Coronary artery (tissue), 2 donors: ENCODE data around the gene NUP93.
"Not testable (repeated sequence)": the region's sequence is repeated elsewhere in the genome, so short reads cannot be mapped to it uniquely, and the experiment has no call there.

Experiments
- DNase-seq: peaks from one replicate; pipeline ENCODE4 v3.0.0-alpha.2; 2017; ENCODE audit warnings: low spot score
- H3K27ac ChIP-seq, 2 donors: fragments of 200-600 bp; sonication (generic); one replicate each; pipeline ENCODE4 v1.5.1; 2016 to 2019
- H3K4me3 ChIP-seq: fragments of 200-600 bp; sonication (generic); 2 replicates; pipeline ENCODE4 v1.5.1; 2016; ENCODE audit warnings: mild to moderate bottlenecking, moderate library complexity
- TF ChIP-seq, protein P1 (sequence below): fragments of 200-600 bp; sonication (generic); IDR thresholded peaks from one replicate; pipeline ENCODE4 v1.5.1; 2019; ENCODE audit warnings: antibody characterized with exemption

The NUP93 gene

GRCh38 chr16:56865394-56866062, 135.6 kb downstream of the NUP93 start:
- H3K27ac ChIP-seq, result no peak overlapping the region
- TF ChIP-seq, protein P1, sequence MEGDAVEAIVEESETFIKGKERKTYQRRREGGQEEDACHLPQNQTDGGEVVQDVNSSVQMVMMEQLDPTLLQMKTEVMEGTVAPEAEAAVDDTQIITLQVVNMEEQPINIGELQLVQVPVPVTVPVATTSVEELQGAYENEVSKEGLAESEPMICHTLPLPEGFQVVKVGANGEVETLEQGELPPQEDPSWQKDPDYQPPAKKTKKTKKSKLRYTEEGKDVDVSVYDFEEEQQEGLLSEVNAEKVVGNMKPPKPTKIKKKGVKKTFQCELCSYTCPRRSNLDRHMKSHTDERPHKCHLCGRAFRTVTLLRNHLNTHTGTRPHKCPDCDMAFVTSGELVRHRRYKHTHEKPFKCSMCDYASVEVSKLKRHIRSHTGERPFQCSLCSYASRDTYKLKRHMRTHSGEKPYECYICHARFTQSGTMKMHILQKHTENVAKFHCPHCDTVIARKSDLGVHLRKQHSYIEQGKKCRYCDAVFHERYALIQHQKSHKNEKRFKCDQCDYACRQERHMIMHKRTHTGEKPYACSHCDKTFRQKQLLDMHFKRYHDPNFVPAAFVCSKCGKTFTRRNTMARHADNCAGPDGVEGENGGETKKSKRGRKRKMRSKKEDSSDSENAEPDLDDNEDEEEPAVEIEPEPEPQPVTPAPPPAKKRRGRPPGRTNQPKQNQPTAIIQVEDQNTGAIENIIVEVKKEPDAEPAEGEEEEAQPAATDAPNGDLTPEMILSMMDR, result no peak
- DNase-seq, result no peak
- no peak overlapping the region for H3K4me3 ChIP-seq

- DNase-seq, result no peak
- H3K4me3 ChIP-seq, result no peak overlapping the region
- TF ChIP-seq, protein P1, result peak; percentile 78
- H3K27ac ChIP-seq, result no peak overlapping the region
These were observed 137.3 kb downstream of the NUP93 start for GRCh38 chr16:56866955-56867830.

GRCh38 chr16:56868175-56868574, 138.2 kb downstream of the NUP93 start:
- TF ChIP-seq, protein P1, result no peak
- Histone ChIP-seq H3K4me3 (no peak overlapping the region), H3K27ac (no peak overlapping the region)
- no peak for DNase-seq

DNA sequence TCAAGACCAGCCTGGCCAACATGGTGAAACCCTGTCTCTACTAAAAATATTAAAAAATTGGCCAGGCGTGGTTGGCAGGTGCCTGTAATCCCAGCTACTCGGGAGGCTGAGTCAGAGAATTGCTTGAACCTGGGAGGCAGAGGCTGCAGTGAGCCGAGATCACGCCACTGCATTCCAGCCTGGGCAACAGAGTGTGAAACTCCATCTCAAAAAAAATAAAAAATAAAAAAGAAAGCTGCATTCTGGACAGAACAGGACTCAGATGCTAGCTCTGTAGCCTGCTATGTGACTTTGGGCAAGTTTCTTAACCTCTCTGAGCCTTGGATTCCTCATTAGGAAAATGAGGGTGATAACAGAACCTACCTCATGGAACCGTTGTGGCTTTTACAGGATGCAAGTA, 138.8 kb downstream of the NUP93 start:
- not testable (repeated sequence) for H3K27ac ChIP-seq, H3K4me3 ChIP-seq, DNase-seq

- Histone ChIP-seq H3K27ac (no peak overlapping the region), H3K4me3 (no peak overlapping the region)
- DNase-seq, result no peak
- TF ChIP-seq, protein P1, result no peak
These were observed 139.8 kb downstream of the NUP93 start for GRCh38 chr16:56869513-56870275.

DNA sequence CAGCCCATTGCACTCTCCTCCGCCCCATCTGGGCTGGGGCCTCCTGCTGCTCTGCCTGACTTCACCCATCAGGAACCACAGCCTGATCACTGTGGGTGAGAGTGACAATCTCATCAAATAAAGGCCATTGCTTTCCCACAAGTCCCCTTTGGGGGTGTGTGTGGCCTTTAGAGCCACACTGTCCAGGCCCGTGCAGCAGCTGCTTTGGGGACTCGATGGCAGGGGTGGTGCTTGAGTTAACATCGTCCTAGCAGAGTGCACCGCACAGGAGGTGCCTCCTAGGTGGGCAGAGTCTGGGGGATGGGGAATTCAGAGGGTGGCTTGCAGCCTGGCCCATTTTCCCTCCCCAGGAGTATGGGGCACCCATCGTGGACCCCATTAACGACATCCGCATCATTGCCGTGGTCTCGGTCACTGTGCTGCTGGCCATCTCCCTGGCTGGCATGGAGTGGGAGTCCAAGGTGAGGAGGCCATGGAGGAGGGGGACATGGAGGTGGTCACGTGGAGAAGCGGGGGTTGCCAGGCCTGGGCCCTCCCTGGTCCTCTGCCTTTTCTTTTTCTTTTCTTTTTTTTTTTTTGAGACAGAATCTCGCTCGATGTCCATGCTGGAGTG, 140.5 kb downstream of the NUP93 start:
- TF ChIP-seq, protein P1, result no peak
- no peak for DNase-seq
- Histone ChIP-seq H3K4me3 (no peak overlapping the region), H3K27ac (no peak overlapping the region)

DNA sequence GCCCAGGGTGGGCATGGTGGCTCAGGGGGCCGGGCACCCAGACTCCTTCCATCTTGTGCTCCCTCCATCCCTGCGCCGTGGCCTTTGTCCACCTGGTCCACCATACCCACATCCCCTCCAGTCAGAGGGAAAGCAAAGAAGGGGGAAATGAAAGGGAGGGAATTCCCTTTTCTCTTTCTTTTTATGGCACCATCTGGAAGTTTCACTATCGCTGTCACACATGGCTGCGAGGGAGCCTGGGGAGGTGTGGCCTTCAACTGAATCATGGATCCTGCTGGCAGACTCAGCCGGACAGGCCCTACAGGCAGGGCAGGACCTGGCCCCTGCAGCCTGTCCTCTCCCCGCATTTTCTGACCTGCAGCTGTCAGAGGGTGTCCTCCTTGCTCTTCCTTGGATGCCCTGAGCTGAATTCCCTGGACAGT, 141.3 kb downstream of the NUP93 start:
- TF ChIP-seq, protein P1, result no peak
- Histone ChIP-seq H3K4me3 (no peak overlapping the region), H3K27ac (no peak overlapping the region)
- no peak for DNase-seq
